HG02610 (cell line): ENCODE measurements around the gene RPS21.

Source experiments
- ATAC-seq: cut with Tn5 transposase; IDR thresholded peaks from one replicate; pipeline ENCODE4 v1.9.1; 2021; ENCODE audit warnings: mild to moderate bottlenecking, moderate library complexity; ENCODE audit not compliant: unreplicated experiment

RPS21 gene

GRCh38 chr20:62353289-62354030, 33.4 kb upstream of the RPS21 start:
- ATAC-seq = no peak

- ATAC-seq = no peak
Measured at GRCh38 chr20:62354031-62354808, 32.7 kb upstream of the RPS21 start.

- ATAC-seq = no peak
Measured at GRCh38 chr20:62354811-62355341, 32.0 kb upstream of the RPS21 start.

- ATAC-seq = no peak
Measured at GRCh38 chr20:62355516-62355877, 31.4 kb upstream of the RPS21 start.

- no peak for ATAC-seq
Measured at GRCh38 chr20:62355878-62356588, 30.9 kb upstream of the RPS21 start.

GRCh38 chr20:62356589-62357186, 30.2 kb upstream of the RPS21 start:
- ATAC-seq = no peak

GRCh38 chr20:62357187-62357667, 29.7 kb upstream of the RPS21 start:
- no peak for ATAC-seq

GRCh38 chr20:62357681-62358080, 29.2 kb upstream of the RPS21 start:
- ATAC-seq = no peak

GRCh38 chr20:62358171-62359042, 28.5 kb upstream of the RPS21 start:
- ATAC-seq = no peak

GRCh38 chr20:62359043-62359490, 27.8 kb upstream of the RPS21 start:
- no peak for ATAC-seq

GRCh38 chr20:62359491-62360121, 27.3 kb upstream of the RPS21 start:
- no peak for ATAC-seq

- no peak for ATAC-seq
Measured at GRCh38 chr20:62360854-62361798, 25.8 kb upstream of the RPS21 start.

- ATAC-seq = no peak
Measured at GRCh38 chr20:62361799-62362589, 24.9 kb upstream of the RPS21 start.

- no peak for ATAC-seq
Measured at GRCh38 chr20:62362590-62362940, 24.3 kb upstream of the RPS21 start.

GRCh38 chr20:62362991-62363919, 23.6 kb upstream of the RPS21 start:
- ATAC-seq = no peak
